A549 (cell line): Measurements from ENCODE around the gene SLC3A2. TPM values are rescaled to one million over a fixed set of nuclear protein-coding genes. Genes with fewer than 3 reads are reported as not detected.

ENCODE experiments used
- ATAC-seq, 2 experiments: fragments of 200-7000 bp in 1 of 2; fragments of >200 bp in 1 of 2; cut with Nextera tagmentation in 1 of 2; cut with Tn5 transposase in 1 of 2; 3 replicates each; pipeline versions ENCODE4 v1.8.0 to v1.9.1; 2018 to 2020; ENCODE audit warnings: mild to moderate bottlenecking in 1 of 2, moderate library complexity in 1 of 2
- CTCF ChIA-PET: fragments of 300-600 bp; sonication (Branson Sonifier 250); formaldehyde crosslinking; extraction: SDS; loops from one replicate; lab custom pipeline; 2021; ENCODE audit warnings: antibody characterized with exemption, inconsistent platforms; lab: Yijun Ruan, JAX
- POLR2A ChIA-PET: fragments of 350-600 bp; formaldehyde crosslinking; extraction: SDS; loops from one replicate; lab custom pipeline; 2021; ENCODE audit warnings: antibody characterized with exemption, inconsistent platforms; lab: Yijun Ruan, JAX
- DNase-seq, 2 experiments: peaks; one replicate each; pipeline versions ENCODE4 v3.0.0 to v3.0.0-alpha.2; 2011 to 2016; ENCODE audit warnings: low read depth in 1 of 2, low spot score in 1 of 2
- FAIRE-seq: peaks from 2 replicates; lab custom pipeline; 2011; peaks lifted over from hg19 to GRCh38; lab: Jason Lieb, UNC
- H3K27ac ChIP-seq, 2 experiments: fragments of >200 bp; sonication (Bioruptor Twin); formaldehyde crosslinking; 3 replicates each; pipeline ENCODE4 v1.5.1; 2016 to 2017
- H3K4me1 ChIP-seq: fragments of >200 bp; sonication (Bioruptor Twin); formaldehyde crosslinking; 3 replicates; pipeline ENCODE4 v1.6.1; 2016
- H3K4me2 ChIP-seq: fragments of >200 bp; sonication (Bioruptor Twin); formaldehyde crosslinking; 3 replicates; pipeline ENCODE4 v1.6.1; 2016
- H3K4me3 ChIP-seq: fragments of >200 bp; sonication (Bioruptor Twin); formaldehyde crosslinking; 3 replicates; pipeline ENCODE4 v1.5.1; 2016
- H3K9me3 ChIP-seq: fragments of >200 bp; sonication (Bioruptor Twin); formaldehyde crosslinking; 3 replicates; pipeline ENCODE4 v1.6.1; 2016
- ATOH8 ChIP-seq: fragments of 250-450 bp; sonication (Bioruptor Pico); IDR thresholded peaks from 2 replicates; pipeline ENCODE4 v1.5.0; 2020; ENCODE audit warnings: low read depth, mild to moderate bottlenecking, moderate library complexity
- BCL3 ChIP-seq: fragments of >200 bp; sonication (Bioruptor Twin); formaldehyde crosslinking; IDR thresholded peaks from 3 replicates; pipeline ENCODE4 v1.6.1; 2016
- CTCF ChIP-seq: fragments of >200 bp; sonication (Bioruptor Twin); formaldehyde crosslinking; IDR thresholded peaks from 3 replicates; pipeline ENCODE4 v1.5.1; 2016
- E2F6 ChIP-seq: IDR thresholded peaks from 2 replicates; pipeline ENCODE4 v1.6.1; 2012; ENCODE audit warnings: low read depth, borderline replicate concordance
- EP300 ChIP-seq, 2 experiments: fragments of >200 bp; sonication (Bioruptor Twin); formaldehyde crosslinking; IDR thresholded peaks; 2 replicates in 1 of 2; 3 replicates in 1 of 2; pipeline ENCODE4 v1.6.1; 2016 to 2017
- ESRRA ChIP-seq: fragments of 150-350 bp; IDR thresholded peaks from 2 replicates; pipeline ENCODE4 v1.6.1; 2014; ENCODE audit warnings: mild to moderate bottlenecking, low read length, borderline replicate concordance
- FOSL2 ChIP-seq, 2 experiments: fragments of 450-650 bp in 1 of 2; fragments of >200 bp in 1 of 2; sonication (Bioruptor Twin) in 1 of 2; formaldehyde crosslinking; IDR thresholded peaks; 2 replicates each; pipeline versions ENCODE4 v1.5.0 to v1.6.1; 2016 to 2020; ENCODE audit warnings: mild to moderate bottlenecking in 1 of 2, moderate library complexity in 1 of 2
- FOXS1 ChIP-seq: fragments of 250-450 bp; sonication (Bioruptor Pico); IDR thresholded peaks from 2 replicates; pipeline ENCODE4 v1.5.0; 2020; ENCODE audit warnings: mild to moderate bottlenecking, moderate library complexity
- HEYL ChIP-seq: fragments of 250-450 bp; sonication (Bioruptor Pico); IDR thresholded peaks from 2 replicates; pipeline ENCODE4 v1.8.0; 2021; ENCODE audit warnings: mild to moderate bottlenecking, moderate library complexity
- HMGXB4 ChIP-seq: fragments of 250-450 bp; sonication (Bioruptor Pico); IDR thresholded peaks from 2 replicates; pipeline ENCODE4 v1.5.0; 2021; ENCODE audit warnings: mild to moderate bottlenecking, moderate library complexity, borderline replicate concordance
- JUN ChIP-seq, 2 experiments: fragments of >200 bp; sonication (Bioruptor Twin); formaldehyde crosslinking; IDR thresholded peaks; 2 replicates in 1 of 2; 3 replicates in 1 of 2; pipeline ENCODE4 v1.6.1; 2016 to 2017
- JUNB ChIP-seq: fragments of >200 bp; sonication (Bioruptor Twin); formaldehyde crosslinking; IDR thresholded peaks from 2 replicates; pipeline ENCODE4 v1.6.1; 2016
- MAFK ChIP-seq: fragments of 450-650 bp; IDR thresholded peaks from 2 replicates; pipeline ENCODE4 v1.6.1; 2014; ENCODE audit not compliant: partially characterized antibody
- MAX ChIP-seq: IDR thresholded peaks from 2 replicates; pipeline ENCODE4 v1.6.1; 2012
- MAZ ChIP-seq: fragments of 150-350 bp; IDR thresholded peaks from 2 replicates; pipeline ENCODE4 v1.6.1; 2014; ENCODE audit warnings: antibody characterized with exemption, low read depth, low read length, borderline replicate concordance
- MYC ChIP-seq: IDR thresholded peaks from 2 replicates; pipeline ENCODE4 v1.6.1; 2012; ENCODE audit warnings: mild to moderate bottlenecking, inconsistent platforms, low read length, improper control_type of control experiment, borderline replicate concordance
- PHF8 ChIP-seq: fragments of 200-600 bp; sonication (generic); IDR thresholded peaks from 2 replicates; pipeline ENCODE4 v1.6.1; 2016; ENCODE audit warnings: low read depth, mild to moderate bottlenecking, antibody characterized with exemption, moderate library complexity, borderline replicate concordance
- POLR2A ChIP-seq: IDR thresholded peaks from 2 replicates; pipeline ENCODE4 v1.6.1; 2012; ENCODE audit warnings: mild to moderate bottlenecking, low read length
- POLR2AphosphoS2 ChIP-seq: conservative IDR thresholded peaks from 2 replicates; pipeline ENCODE4 v1.6.1; 2012; ENCODE audit warnings: low read length, improper control_type of control experiment, inconsistent platforms
- RARB ChIP-seq: fragments of 250-450 bp; sonication (Bioruptor Pico); IDR thresholded peaks from 2 replicates; pipeline ENCODE4 v1.8.0; 2021; ENCODE audit warnings: mild to moderate bottlenecking, moderate library complexity
- RCOR1 ChIP-seq: fragments of 150-350 bp; IDR thresholded peaks from 2 replicates; pipeline ENCODE4 v1.6.1; 2014; ENCODE audit warnings: antibody characterized with exemption, low read length, low read depth
- RFX5 ChIP-seq: fragments of 450-650 bp; IDR thresholded peaks from 2 replicates; pipeline ENCODE4 v1.7.1; 2014; ENCODE audit warnings: antibody characterized with exemption, mild to moderate bottlenecking, moderate library complexity
- RNF2 ChIP-seq: fragments of 200-600 bp; sonication (generic); IDR thresholded peaks from 2 replicates; pipeline ENCODE4 v1.6.1; 2016; ENCODE audit warnings: low read depth, mild to moderate bottlenecking, antibody characterized with exemption, moderate library complexity, borderline replicate concordance
- TFCP2L1 ChIP-seq: fragments of 250-450 bp; sonication (Bioruptor Pico); IDR thresholded peaks from 2 replicates; pipeline ENCODE4 v1.5.0; 2021; ENCODE audit warnings: mild to moderate bottlenecking
- ZFP36 ChIP-seq: fragments of 450-650 bp; IDR thresholded peaks from 2 replicates; pipeline ENCODE4 v1.6.1; 2014; ENCODE audit warnings: borderline replicate concordance; ENCODE audit not compliant: partially characterized antibody
- WGBS: methylation state at CpG from one replicate; pipeline ENCODE4 v1.1.6; 2017; ENCODE audit errors: missing lambda C conversion rate; 5-methylcytosine and 5-hydroxymethylcytosine counted together
- polyA plus RNA-seq, 4 experiments: library from polyadenylated mRNA; depleted of rRNA in 3 of 4; stranded (reverse); fragments of >200 nt; fragmentation: RNase III in 1 of 4; extraction: RNeasy Plus Mini Kit Qiagen cat#74134 plus additional on column Dnase treatment in 1 of 4; gene quantifications; 2 replicates in 3 of 4; 3 replicates in 1 of 4; pipeline ENCODE4 v1.2.3, GENCODE V29; 2011 to 2017

SLC3A2 gene
- polyA plus RNA-seq, 2 of the 4 experiments (the other 2 are of a cell fraction), result 1,007 to 1,064 TPM

- TF ChIP-seq TFCP2L1 (CRISPR knock-in tag), result peak; percentile 55; the same call in 1 of the 2 replicates
- peak in 1 of 2 experiments; percentile 51; a peak in 3 of 5 replicates for TF ChIP-seq JUN (IDR thresholded peaks at IDR 0.05)
- TF ChIP-seq FOSL2 (IDR thresholded peaks at IDR 0.05), result no peak
- no peak for TF ChIP-seq FOSL2 (CRISPR knock-in tag; IDR thresholded peaks at IDR 0.05)
- TF ChIP-seq RCOR1, result no peak
- peak; percentile 72 for TF ChIP-seq RARB (CRISPR knock-in tag)
- no peak for TF ChIP-seq RNF2
- 0 out of 2 replicates have a peak, but pooled peaks have one; percentile 17 for TF ChIP-seq ATOH8 (CRISPR knock-in tag)
- peak; percentile 92 for TF ChIP-seq POLR2AphosphoS2
- no peak for TF ChIP-seq E2F6
Measured at GRCh38 chr11:62889484-62890437, 9.1 kb downstream of the SLC3A2 start (continued).

- FAIRE-seq, result no peak
- Histone ChIP-seq H3K9me3 (no peaks in the 10 kb centered on the region), H3K4me2 (no peak overlapping the region), H3K4me3 (no peak overlapping the region), H3K4me1 (peaks cover 28% of the 10 kb centered on the region), H3K27ac (no peak overlapping the region)
- TF ChIP-seq FOXS1 (CRISPR knock-in tag), result no peak
- no peak for TF ChIP-seq E2F6
- no peak for TF ChIP-seq ATOH8 (CRISPR knock-in tag)
- TF ChIP-seq HMGXB4 (CRISPR knock-in tag), result no peak
- TF ChIP-seq HEYL (CRISPR knock-in tag), result no peak
- TF ChIP-seq EP300 (IDR thresholded peaks at IDR 0.05), result no peak
- TF ChIP-seq POLR2A, result no peak
- no peak for TF ChIP-seq ZFP36
- no peak for TF ChIP-seq CTCF
- TF ChIP-seq MYC, result no peak
- TF ChIP-seq TFCP2L1 (CRISPR knock-in tag), result no peak
- TF ChIP-seq JUNB, result no peak
- no peak for TF ChIP-seq MAZ
- no peak for TF ChIP-seq ESRRA
- TF ChIP-seq BCL3, result no peak
- TF ChIP-seq RFX5, result no peak
- no peak for TF ChIP-seq MAX
- no peak for TF ChIP-seq PHF8
- TF ChIP-seq RARB (CRISPR knock-in tag), result no peak
- no peak for TF ChIP-seq MAFK
- ATAC-seq, result peak in 1 of 2 experiments; percentile 7; a peak in 1 of 6 replicates
- POLR2A ChIA-PET, result interaction anchor here (1.4 kb wide), 1 partner anchor 8 kb away, joined by 3 read pairs; no protein-coding TSS in a partner anchor
- DNase-seq, result no peak
- CTCF ChIA-PET, result interaction anchor here (1.0 to 7.8 kb wide), 4 partner anchors 11 to 143 kb away, joined by 3 to 59 read pairs (median 6); no protein-coding TSS in a partner anchor
- 88% methylated on average over 10 of the region's 10 CpGs for WGBS
Measured at GRCh38 chr11:62892077-62892922, 11.6 kb downstream of the SLC3A2 start.
